Stimulated activated CD4-positive, alpha-beta T cell treated with anti-CD3 and anti-CD28 coated beads, Interleukin-2, amount 100 ng/mL, for 4 hours (primary cell): Measurements from ENCODE around the gene WAS.
A peak's percentile ranks its signal among the peaks of the same experiment; 100 is the strongest.
"Not testable (repeated sequence)": the region's sequence is repeated elsewhere in the genome, so short reads cannot be mapped to it uniquely, and the experiment has no call there.

Source experiments
- DNase-seq: peaks from one replicate; pipeline ENCODE4 v3.0.0-alpha.2; 2020; ENCODE audit warnings: low read depth

Gene WAS

GRCh38 chrX:48683411-48683982, at the start of gene WAS:
TSS of gene WAS (plus strand) at chrX:48683799. CDS start at chrX:48683854, 55 bp downstream.
- no peak for DNase-seq

- no peak for DNase-seq
Observed at GRCh38 chrX:48636301-48636700, 47.3 kb upstream of the WAS start.

- DNase-seq, result no peak
Observed at GRCh38 chrX:48636776-48637175, 46.8 kb upstream of the WAS start.

GRCh38 chrX:48645669-48646068, 37.9 kb upstream of the WAS start:
- DNase-seq, result no peak

- DNase-seq, result peak; percentile 9
Observed at GRCh38 chrX:48648336-48648751, 35.3 kb upstream of the WAS start.

GRCh38 chrX:48649102-48649501, 34.5 kb upstream of the WAS start:
- no peak for DNase-seq

GRCh38 chrX:48652055-48652579, 31.5 kb upstream of the WAS start:
- not testable (repeated sequence) for DNase-seq

GRCh38 chrX:48654746-48655145, 28.9 kb upstream of the WAS start:
- DNase-seq, result not testable (repeated sequence)

GRCh38 chrX:48659686-48660085, 23.9 kb upstream of the WAS start:
- DNase-seq, result not testable (repeated sequence)

GRCh38 chrX:48663241-48663640, 20.4 kb upstream of the WAS start:
- DNase-seq, result no peak

- DNase-seq, result no peak
Observed at GRCh38 chrX:48664156-48664555, 19.4 kb upstream of the WAS start.

- no peak for DNase-seq
Observed at GRCh38 chrX:48665991-48666390, 17.6 kb upstream of the WAS start.

- no peak for DNase-seq
Observed at GRCh38 chrX:48666649-48667048, 16.9 kb upstream of the WAS start.

GRCh38 chrX:48667509-48667908, 16.1 kb upstream of the WAS start:
- no peak for DNase-seq

GRCh38 chrX:48668187-48668586, 15.4 kb upstream of the WAS start:
- not testable (repeated sequence) for DNase-seq

GRCh38 chrX:48676106-48676892, 7.3 kb upstream of the WAS start:
- peak; percentile 84 for DNase-seq

GRCh38 chrX:48676893-48677270, 6.7 kb upstream of the WAS start:
- DNase-seq, result no peak

GRCh38 chrX:48677516-48677915, 6.1 kb upstream of the WAS start:
- no peak for DNase-seq

- DNase-seq, result not testable (repeated sequence)
Observed at GRCh38 chrX:48680467-48680866, 3.1 kb upstream of the WAS start.

- DNase-seq, result not testable (repeated sequence)
Observed at GRCh38 chrX:48680925-48681324, 2.7 kb upstream of the WAS start.

GRCh38 chrX:48681539-48682183, 1.9 kb upstream of the WAS start:
- no peak for DNase-seq

- DNase-seq, result not testable (repeated sequence)
Observed at GRCh38 chrX:48682795-48683194, 804 bp upstream of the WAS start.

GRCh38 chrX:48684134-48684533, 535 bp downstream of the WAS start:
- DNase-seq, result no peak
